ENCODE results near the gene CD81. TPM values are rescaled to one million over a fixed set of nuclear protein-coding genes. Genes with fewer than 3 reads are reported as not detected.
"Not testable (repeated sequence)": the region's sequence is repeated elsewhere in the genome, so short reads cannot be mapped to it uniquely, and the experiment has no call there.

The CD81 gene
- total and polyA plus RNA-seq, 2 experiments from 2014 or later, result 67.6 to 434 TPM

- in situ Hi-C loops (cut with MboI), result no loop called here
- TF ChIP-seq EZH2phosphoT487 (IDR thresholded peaks at IDR 0.05; ENCODE audit: insufficient read depth, low read depth), result no peak
- no peak for TF ChIP-seq EZH2 (IDR thresholded peaks at IDR 0.05; ENCODE audit: insufficient read depth, poor library complexity, severe bottlenecking)
Measured at GRCh38 chr11:2352420-2352819, 24.7 kb upstream of the CD81 start.

GRCh38 chr11:2355000-2355644 is 22.0 kb upstream of the CD81 start:
- Histone ChIP-seq H3K9me2 (ENCODE audit: insufficient read depth) (no peaks in the 10 kb centered on the region), H3K27me3 (replicated peaks; ENCODE audit: insufficient read depth) (no peaks in the 10 kb centered on the region), H3K9me3 (ENCODE audit: low read depth) (no peaks in the 10 kb centered on the region), H3K9ac (no peak overlapping the region), H3F3A (ENCODE audit: insufficient read depth) (no peaks in the 10 kb centered on the region), H4K20me1 (ENCODE audit: insufficient read depth) (no peaks in the 10 kb centered on the region), H3K4me1 (ENCODE audit: insufficient read depth) (peaks cover 11% of the 10 kb centered on the region; the same call in 1 of the 2 replicates), H2AFZ (no peak overlapping the region; the same call in 1 of the 2 replicates), H3K4me3 (no peak overlapping the region), H3K4me2 (ENCODE audit: unreplicated experiment) (peak overlapping the region; percentile 7), H3K79me2 (ENCODE audit: insufficient read depth) (no peaks in the 10 kb centered on the region), H3K27ac (peak overlapping the region; percentile 24; the same call in 1 of the 2 replicates), H3K36me3 (ENCODE audit: low read depth) (no peaks in the 10 kb centered on the region)
- 50 to 52% methylated on average over 7 of the region's 7 CpGs for WGBS, 2 experiments (ENCODE audit: low coverage in 1 of 2, low lambda C conversion rate in 2 of 2, missing lambda C conversion rate in 2 of 2)
- DNase-seq, result peak; percentile 58
- in situ Hi-C loops (cut with MboI), result no loop called here
- no peak for TF ChIP-seq EZH2 (IDR thresholded peaks at IDR 0.05; ENCODE audit: insufficient read depth, poor library complexity, severe bottlenecking)
- TF ChIP-seq EZH2phosphoT487 (IDR thresholded peaks at IDR 0.05; ENCODE audit: insufficient read depth, low read depth), result no peak

More at GRCh38 chr11:2352420-2352819, 24.7 kb upstream of the CD81 start:
- Histone ChIP-seq H3K79me2 (ENCODE audit: insufficient read depth) (no peaks in the 10 kb centered on the region), H3K4me2 (ENCODE audit: unreplicated experiment) (no peak overlapping the region), H3K4me1 (ENCODE audit: insufficient read depth) (peaks cover 11% of the 10 kb centered on the region; the same call in 1 of the 2 replicates), H3F3A (ENCODE audit: insufficient read depth) (peaks cover 9% of the 10 kb centered on the region), H4K20me1 (ENCODE audit: insufficient read depth) (no peaks in the 10 kb centered on the region), H2AFZ (no peak overlapping the region), H3K27ac (no peak overlapping the region), H3K4me3 (no peak overlapping the region), H3K27me3 (replicated peaks; ENCODE audit: insufficient read depth) (no peaks in the 10 kb centered on the region), H3K9ac (no peak overlapping the region), H3K36me3 (ENCODE audit: low read depth) (no peaks in the 10 kb centered on the region), H3K9me2 (ENCODE audit: insufficient read depth) (no peaks in the 10 kb centered on the region), H3K9me3 (ENCODE audit: low read depth) (no peaks in the 10 kb centered on the region)
- 80 to 86% methylated on average over 4 of the region's 4 CpGs for WGBS, 2 experiments (ENCODE audit: low coverage in 1 of 2, low lambda C conversion rate in 2 of 2, missing lambda C conversion rate in 2 of 2)
- DNase-seq, result no peak

GRCh38 chr11:2357246-2357645 is 19.9 kb upstream of the CD81 start:
- Histone ChIP-seq H3K9me2 (ENCODE audit: insufficient read depth) (no peaks in the 10 kb centered on the region), H3K36me3 (ENCODE audit: low read depth) (no peaks in the 10 kb centered on the region), H3K79me2 (ENCODE audit: insufficient read depth) (no peaks in the 10 kb centered on the region), H3K4me2 (ENCODE audit: unreplicated experiment) (no peak overlapping the region), H3K27ac (no peak overlapping the region), H3K27me3 (replicated peaks; ENCODE audit: insufficient read depth) (no peaks in the 10 kb centered on the region), H3F3A (ENCODE audit: insufficient read depth) (no peaks in the 10 kb centered on the region), H3K4me3 (no peak overlapping the region), H4K20me1 (ENCODE audit: insufficient read depth) (no peaks in the 10 kb centered on the region), H3K4me1 (ENCODE audit: insufficient read depth) (peaks cover 11% of the 10 kb centered on the region; the same call in 1 of the 2 replicates), H3K9ac (no peak overlapping the region), H3K9me3 (ENCODE audit: low read depth) (no peaks in the 10 kb centered on the region), H2AFZ (no peak overlapping the region)
- no peak for DNase-seq
- 47 to 57% methylated on average over 7 to 8 of the region's 8 CpGs for WGBS, 2 experiments (ENCODE audit: low coverage in 1 of 2, low lambda C conversion rate in 2 of 2, missing lambda C conversion rate in 2 of 2)
- no peak for TF ChIP-seq EZH2 (IDR thresholded peaks at IDR 0.05; ENCODE audit: insufficient read depth, poor library complexity, severe bottlenecking)
- in situ Hi-C loops (cut with MboI), result no loop called here

GRCh38 chr11:2357651-2358050 is 19.5 kb upstream of the CD81 start:
- in situ Hi-C loops (cut with MboI); H3K9me3 ChIP-seq (ENCODE audit: low read depth); DNase-seq; H3K4me3 ChIP-seq; H3F3A ChIP-seq (ENCODE audit: insufficient read depth); H4K20me1 ChIP-seq (ENCODE audit: insufficient read depth); H3K9me2 ChIP-seq (ENCODE audit: insufficient read depth); H3K27ac ChIP-seq; H3K27me3 ChIP-seq (replicated peaks; ENCODE audit: insufficient read depth); H3K4me2 ChIP-seq (ENCODE audit: unreplicated experiment); H3K36me3 ChIP-seq (ENCODE audit: low read depth); H3K79me2 ChIP-seq (ENCODE audit: insufficient read depth); H3K9ac ChIP-seq; H2AFZ ChIP-seq: not testable (repeated sequence)
- WGBS, 2 experiments (ENCODE audit: low coverage in 1 of 2, low lambda C conversion rate in 2 of 2, missing lambda C conversion rate in 2 of 2), result 80 to 82% methylated on average over 13 of the region's 13 CpGs
- peaks cover 11% of the 10 kb centered on the region; the same call in 1 of the 2 replicates for H3K4me1 ChIP-seq (ENCODE audit: insufficient read depth)
